ENCODE results near the gene BORCS6. TPM values are rescaled to one million over a fixed set of nuclear protein-coding genes. Genes with fewer than 3 reads are reported as not detected.

The BORCS6 gene
- total and polyA plus RNA-seq, 2 of the 13 experiments (the other 11 are each of a cell fraction or from before 2014, with no cell fraction given), result 2.0 to 5.1 TPM

DNA sequence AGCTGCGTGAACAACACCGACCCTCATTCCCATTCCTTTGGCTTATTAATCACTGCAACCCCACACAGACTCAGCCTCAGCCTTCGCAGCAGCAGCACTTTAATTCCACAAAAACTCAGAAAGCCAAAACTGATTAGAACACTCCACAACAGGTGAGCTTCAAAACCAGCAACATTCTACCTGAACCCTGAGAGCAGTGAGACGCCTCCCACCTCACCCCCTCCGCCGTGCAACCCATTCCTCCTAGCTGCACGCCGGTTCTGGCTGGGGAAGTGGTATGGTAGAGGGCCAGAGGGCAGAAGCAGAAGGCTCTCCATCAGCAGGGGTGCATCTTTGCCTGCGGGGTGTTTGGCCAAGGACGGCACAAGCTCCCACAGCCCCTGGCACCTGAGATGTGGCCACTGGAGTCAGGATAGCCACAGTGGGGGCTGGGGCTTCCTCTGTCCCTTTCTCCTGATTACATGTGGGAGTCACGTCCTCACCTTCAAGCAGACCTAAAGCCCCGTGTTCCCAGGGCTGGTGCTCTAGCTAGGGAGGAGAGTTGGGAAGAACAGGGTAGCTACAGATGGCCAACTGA, 1.6 kb downstream of the BORCS6 start (continued):
- TF ChIP-seq, protein P1, sequence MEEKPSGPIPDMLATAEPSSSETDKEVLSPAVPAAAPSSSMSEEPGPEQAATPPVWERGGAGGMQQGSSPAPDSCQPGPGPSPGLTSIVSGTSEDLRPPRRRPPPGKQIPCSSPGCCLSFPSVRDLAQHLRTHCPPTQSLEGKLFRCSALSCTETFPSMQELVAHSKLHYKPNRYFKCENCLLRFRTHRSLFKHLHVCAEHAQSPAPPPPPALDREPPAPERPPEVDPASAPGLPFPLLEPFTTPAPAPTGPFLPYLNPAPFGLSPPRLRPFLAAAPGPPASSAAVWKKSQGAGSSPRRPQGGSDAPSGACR (CRISPR knock-in tag; IDR thresholded peaks at IDR 0.05), result no peak
- no peak for TF ChIP-seq HMG20A (CRISPR knock-in tag; IDR thresholded peaks at IDR 0.05; ENCODE audit: borderline replicate concordance)
- TF ChIP-seq KAT8 (CRISPR knock-in tag; IDR thresholded peaks at IDR 0.05), result no peak
- TF ChIP-seq ZNF781 (CRISPR knock-in tag; IDR thresholded peaks at IDR 0.05; ENCODE audit: borderline replicate concordance, not compliant biosample characterization), result no peak
- no peak for TF ChIP-seq ZNF354B (CRISPR knock-in tag; IDR thresholded peaks at IDR 0.05)
- TF ChIP-seq, protein P2, sequence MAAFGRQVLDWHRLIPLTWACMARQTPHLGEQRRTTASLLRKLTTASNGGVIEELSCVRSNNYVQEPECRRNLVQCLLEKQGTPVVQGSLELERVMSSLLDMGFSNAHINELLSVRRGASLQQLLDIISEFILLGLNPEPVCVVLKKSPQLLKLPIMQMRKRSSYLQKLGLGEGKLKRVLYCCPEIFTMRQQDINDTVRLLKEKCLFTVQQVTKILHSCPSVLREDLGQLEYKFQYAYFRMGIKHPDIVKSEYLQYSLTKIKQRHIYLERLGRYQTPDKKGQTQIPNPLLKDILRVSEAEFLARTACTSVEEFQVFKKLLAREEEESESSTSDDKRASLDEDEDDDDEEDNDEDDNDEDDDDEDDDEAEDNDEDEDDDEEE (CRISPR knock-in tag; IDR thresholded peaks at IDR 0.05), result 0 out of 2 replicates have a peak, but pooled peaks have one; percentile 31
- TF ChIP-seq FLYWCH1 (CRISPR knock-in tag; IDR thresholded peaks at IDR 0.05), result no peak
- TF ChIP-seq ZBTB7B (CRISPR knock-in tag; IDR thresholded peaks at IDR 0.05), result no peak
- TF ChIP-seq SRSF1 (optimal IDR thresholded peaks at IDR 0.05; ENCODE audit: low read depth, low read length), result peak; percentile 5
- TF ChIP-seq GLI4 (CRISPR knock-in tag; IDR thresholded peaks at IDR 0.05; ENCODE audit: borderline replicate concordance), result no peak
- TF ChIP-seq MLLT10 (CRISPR knock-in tag; IDR thresholded peaks at IDR 0.05), result no peak
- no peak for TF ChIP-seq SKI (IDR thresholded peaks at IDR 0.05; ENCODE audit: partially characterized antibody)
- TF ChIP-seq ZZZ3 (CRISPR knock-in tag; IDR thresholded peaks at IDR 0.05; ENCODE audit: borderline replicate concordance), result no peak
- no peak for TF ChIP-seq ZKSCAN1 (IDR thresholded peaks at IDR 0.05; ENCODE audit: low read length)
- TF ChIP-seq ZNF160 (CRISPR knock-in tag; IDR thresholded peaks at IDR 0.05), result no peak
- TF ChIP-seq SRSF4 (IDR thresholded peaks at IDR 0.05; ENCODE audit: low read depth, low read length, poor library complexity, severe bottlenecking), result no peak
- TF ChIP-seq, protein P3, sequence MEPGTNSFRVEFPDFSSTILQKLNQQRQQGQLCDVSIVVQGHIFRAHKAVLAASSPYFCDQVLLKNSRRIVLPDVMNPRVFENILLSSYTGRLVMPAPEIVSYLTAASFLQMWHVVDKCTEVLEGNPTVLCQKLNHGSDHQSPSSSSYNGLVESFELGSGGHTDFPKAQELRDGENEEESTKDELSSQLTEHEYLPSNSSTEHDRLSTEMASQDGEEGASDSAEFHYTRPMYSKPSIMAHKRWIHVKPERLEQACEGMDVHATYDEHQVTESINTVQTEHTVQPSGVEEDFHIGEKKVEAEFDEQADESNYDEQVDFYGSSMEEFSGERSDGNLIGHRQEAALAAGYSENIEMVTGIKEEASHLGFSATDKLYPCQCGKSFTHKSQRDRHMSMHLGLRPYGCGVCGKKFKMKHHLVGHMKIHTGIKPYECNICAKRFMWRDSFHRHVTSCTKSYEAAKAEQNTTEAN (CRISPR knock-in tag; conservative IDR thresholded peaks at IDR 0.05), result no peak
- no peak for TF ChIP-seq ZNF530 (CRISPR knock-in tag; IDR thresholded peaks at IDR 0.05; ENCODE audit: low read depth)
- TF ChIP-seq, protein P4, sequence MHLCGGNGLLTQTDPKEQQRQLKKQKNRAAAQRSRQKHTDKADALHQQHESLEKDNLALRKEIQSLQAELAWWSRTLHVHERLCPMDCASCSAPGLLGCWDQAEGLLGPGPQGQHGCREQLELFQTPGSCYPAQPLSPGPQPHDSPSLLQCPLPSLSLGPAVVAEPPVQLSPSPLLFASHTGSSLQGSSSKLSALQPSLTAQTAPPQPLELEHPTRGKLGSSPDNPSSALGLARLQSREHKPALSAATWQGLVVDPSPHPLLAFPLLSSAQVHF (CRISPR knock-in tag; IDR thresholded peaks at IDR 0.05), result no peak
- no peak for TF ChIP-seq RFXANK (CRISPR knock-in tag; IDR thresholded peaks at IDR 0.05)
- no peak for TF ChIP-seq YY1 (IDR thresholded peaks at IDR 0.05; ENCODE audit: insufficient read depth, insufficient replicate concordance, low read depth, low read length)
- TF ChIP-seq NR2C2 (CRISPR knock-in tag; IDR thresholded peaks at IDR 0.05; ENCODE audit: borderline replicate concordance), result no peak
- TF ChIP-seq ZNF431 (CRISPR knock-in tag; IDR thresholded peaks at IDR 0.05; ENCODE audit: borderline replicate concordance, low read depth), result 0 out of 2 replicates have a peak, but pooled peaks have one; percentile 24
- TF ChIP-seq, protein P5, sequence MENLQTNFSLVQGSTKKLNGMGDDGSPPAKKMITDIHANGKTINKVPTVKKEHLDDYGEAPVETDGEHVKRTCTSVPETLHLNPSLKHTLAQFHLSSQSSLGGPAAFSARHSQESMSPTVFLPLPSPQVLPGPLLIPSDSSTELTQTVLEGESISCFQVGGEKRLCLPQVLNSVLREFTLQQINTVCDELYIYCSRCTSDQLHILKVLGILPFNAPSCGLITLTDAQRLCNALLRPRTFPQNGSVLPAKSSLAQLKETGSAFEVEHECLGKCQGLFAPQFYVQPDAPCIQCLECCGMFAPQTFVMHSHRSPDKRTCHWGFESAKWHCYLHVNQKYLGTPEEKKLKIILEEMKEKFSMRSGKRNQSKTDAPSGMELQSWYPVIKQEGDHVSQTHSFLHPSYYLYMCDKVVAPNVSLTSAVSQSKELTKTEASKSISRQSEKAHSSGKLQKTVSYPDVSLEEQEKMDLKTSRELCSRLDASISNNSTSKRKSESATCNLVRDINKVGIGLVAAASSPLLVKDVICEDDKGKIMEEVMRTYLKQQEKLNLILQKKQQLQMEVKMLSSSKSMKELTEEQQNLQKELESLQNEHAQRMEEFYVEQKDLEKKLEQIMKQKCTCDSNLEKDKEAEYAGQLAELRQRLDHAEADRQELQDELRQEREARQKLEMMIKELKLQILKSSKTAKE (CRISPR knock-in tag; IDR thresholded peaks at IDR 0.05; ENCODE audit: borderline replicate concordance), result 0 out of 2 replicates have a peak, but pooled peaks have one; percentile 32
- no peak for TF ChIP-seq ZNF17 (CRISPR knock-in tag; IDR thresholded peaks at IDR 0.05)

Data from HepG2 (cell line).